GM12891 (cell line): ENCODE results near the gene SPAG16.

Experiments used
- POLR2A ChIP-seq: IDR thresholded peaks from 2 replicates; pipeline ENCODE4 v1.6.1; 2011; ENCODE audit warnings: low read depth, low read length, control low read depth
- POLR2AphosphoS5 ChIP-seq: IDR thresholded peaks from 2 replicates; pipeline ENCODE4 v1.6.1; 2011; ENCODE audit warnings: low read depth, low read length, control low read depth
- TAF1 ChIP-seq: IDR thresholded peaks from 2 replicates; pipeline ENCODE4 v1.6.1; 2011; ENCODE audit warnings: low read depth, low read length, control low read depth

GRCh38 chr2:214031566-214031965 lies 747.3 kb downstream of the SPAG16 start:
- no peak for TF ChIP-seq POLR2AphosphoS5
- no peak for TF ChIP-seq POLR2A
- TF ChIP-seq TAF1: no peak
